AG09309 (cell line): ENCODE results near the gene DPYD.

Experiments used
- DNase-seq: peaks from one replicate; pipeline ENCODE4 v3.0.0-alpha.2; 2010; ENCODE audit warnings: low read depth
- H3K4me3 ChIP-seq: 2 replicates; pipeline ENCODE4 v1.5.1; 2011; ENCODE audit warnings: mild to moderate bottlenecking, low read depth, low read length, moderate library complexity; ENCODE audit not compliant: control insufficient read depth
- CTCF ChIP-seq: IDR thresholded peaks from 2 replicates; pipeline ENCODE4 v1.5.1; 2011; ENCODE audit warnings: mild to moderate bottlenecking, low read depth, low read length, inconsistent platforms; ENCODE audit not compliant: insufficient read depth, control insufficient read depth; ENCODE audit errors: missing control alignments

DPYD gene

DNA sequence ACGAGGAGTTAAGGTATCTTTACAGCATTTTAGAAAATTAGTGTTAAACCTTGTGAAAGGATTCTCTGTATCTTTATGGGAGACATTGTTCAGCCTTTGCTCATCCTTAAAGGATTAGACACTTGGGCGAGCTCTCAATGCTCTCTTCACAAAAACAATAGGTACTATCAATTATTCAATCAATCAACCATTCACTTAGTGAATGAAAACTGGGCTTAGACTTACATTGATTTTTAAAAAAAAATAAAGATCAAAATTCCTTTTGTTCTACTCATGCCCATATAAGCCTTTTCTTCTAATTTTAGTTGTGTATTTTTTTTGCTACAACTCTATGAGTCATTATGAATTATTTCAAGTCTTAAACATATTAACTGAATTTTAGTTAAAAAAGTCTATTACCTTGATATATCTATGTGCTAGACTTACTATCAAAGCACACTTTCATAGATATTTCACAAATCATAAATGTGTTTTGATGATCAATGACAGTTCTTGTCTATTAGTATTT is 181.2 kb downstream of the DPYD start:
- no peak overlapping the region for H3K4me3 ChIP-seq
- no peak for TF ChIP-seq CTCF
- DNase-seq = no peak

DNA sequence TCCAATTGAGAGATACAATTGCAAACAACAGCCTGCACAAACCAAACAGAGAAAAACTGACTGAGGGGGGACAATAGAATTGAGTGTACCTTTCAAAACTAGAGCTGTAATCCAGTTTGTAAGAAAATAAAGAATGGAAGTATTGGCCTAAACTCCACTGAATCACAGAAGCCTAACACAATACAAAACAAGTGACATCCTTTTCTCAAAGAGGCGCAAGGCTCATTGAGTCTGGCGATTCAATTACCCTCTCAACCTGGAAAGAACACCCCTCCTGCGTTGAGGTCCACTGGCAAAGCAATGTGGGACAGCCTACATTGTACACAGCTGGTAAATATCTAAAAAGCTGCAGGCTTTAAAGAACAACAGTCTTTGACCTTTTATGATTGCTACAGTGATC is 182.6 kb downstream of the DPYD start:
- no peak overlapping the region for H3K4me3 ChIP-seq
- TF ChIP-seq CTCF = no peak
- DNase-seq = no peak

GRCh38 chr1:97730271-97730670 is 190.6 kb downstream of the DPYD start:
- TF ChIP-seq CTCF = no peak
- DNase-seq = no peak
- no peak overlapping the region for H3K4me3 ChIP-seq

DNA sequence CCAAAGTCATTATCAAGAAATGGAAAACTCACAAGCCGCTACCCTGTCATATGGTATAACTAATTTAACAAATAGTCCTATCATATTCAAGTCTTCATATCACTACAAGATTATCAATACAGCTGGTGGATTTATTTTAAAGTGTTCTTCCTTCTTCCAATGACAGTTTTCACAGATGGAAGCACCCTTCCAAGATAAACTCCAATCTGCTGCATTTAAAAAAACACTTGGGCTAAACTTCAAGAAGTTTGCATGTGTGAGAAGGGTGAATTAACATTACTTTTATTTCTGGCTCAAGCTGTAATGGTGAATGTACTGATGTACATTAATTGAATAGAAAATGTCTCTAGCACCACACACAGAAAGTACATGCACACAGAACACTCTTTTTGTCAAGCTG is 192.4 kb downstream of the DPYD start:
- TF ChIP-seq CTCF = no peak
- DNase-seq = no peak
- no peak overlapping the region for H3K4me3 ChIP-seq

GRCh38 chr1:97727029-97727428 is 193.8 kb downstream of the DPYD start:
- H3K4me3 ChIP-seq = no peak overlapping the region
- no peak for TF ChIP-seq CTCF
- DNase-seq = no peak

GRCh38 chr1:97726386-97726785 is 194.4 kb downstream of the DPYD start:
- DNase-seq = no peak
- H3K4me3 ChIP-seq = no peak overlapping the region
- TF ChIP-seq CTCF = no peak

GRCh38 chr1:97721221-97721620 is 199.6 kb downstream of the DPYD start:
- DNase-seq = no peak
- TF ChIP-seq CTCF = no peak
- no peak overlapping the region for H3K4me3 ChIP-seq
